ENCODE data around the gene PALM2AKAP2.

DNA sequence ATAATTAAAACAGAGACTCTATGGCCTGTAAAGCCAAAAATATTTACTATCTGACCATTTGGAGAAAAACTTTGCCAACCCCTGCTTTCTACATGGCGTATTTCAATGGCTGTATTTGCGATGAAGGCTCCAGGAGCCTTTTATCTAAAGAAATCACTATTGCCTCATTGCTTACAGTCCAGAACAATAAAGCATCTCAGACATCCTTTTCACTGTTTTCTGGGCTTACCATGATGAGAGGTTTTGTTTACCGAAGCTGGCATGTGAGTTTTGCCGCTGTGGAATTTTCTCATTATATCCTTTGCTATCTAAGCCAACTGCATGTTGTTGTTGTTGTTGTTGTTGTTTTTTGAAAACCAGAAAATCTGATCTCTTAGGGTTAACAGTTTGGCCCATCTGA is 13.9 kb downstream of the PALM2AKAP2 start:
- TF ChIP-seq TAF1 (IDR thresholded peaks at IDR 0.05; ENCODE audit: low read depth) (no peak), EP300 (IDR thresholded peaks at IDR 0.05; ENCODE audit: borderline replicate concordance) (no peak), REST (IDR thresholded peaks at IDR 0.05; ENCODE audit: low read depth) (no peak), CREB1 (IDR thresholded peaks at IDR 0.05; ENCODE audit: low read depth) (no peak), CEBPB (IDR thresholded peaks at IDR 0.05) (no peak), YY1 (IDR thresholded peaks at IDR 0.05; ENCODE audit: low read depth) (no peak), FOXM1 (IDR thresholded peaks at IDR 0.05; ENCODE audit: borderline replicate concordance, low read depth) (no peak), USF1 (IDR thresholded peaks at IDR 0.05) (no peak), NFIC (IDR thresholded peaks at IDR 0.05) (no peak), RAD21 (IDR thresholded peaks at IDR 0.05; ENCODE audit: low read depth) (no peak), EGR1 (IDR thresholded peaks at IDR 0.05) (no peak)
- TF ChIP-seq, protein P1, sequence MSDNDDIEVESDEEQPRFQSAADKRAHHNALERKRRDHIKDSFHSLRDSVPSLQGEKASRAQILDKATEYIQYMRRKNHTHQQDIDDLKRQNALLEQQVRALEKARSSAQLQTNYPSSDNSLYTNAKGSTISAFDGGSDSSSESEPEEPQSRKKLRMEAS (IDR thresholded peaks at IDR 0.05), result no peak

Data from Ishikawa (cell line).